KOPT-K1 (cell line): ENCODE measurements around the gene MPP2.

Source experiments
- H3K27ac ChIP-seq: fragments of 200-600 bp; sonication (generic); 2 replicates; pipeline ENCODE4 v1.5.1; 2016; ENCODE audit warnings: antibody characterized with exemption, mild to moderate bottlenecking, low read depth, low read length; ENCODE audit not compliant: poor library complexity, severe bottlenecking
- H3K36me3 ChIP-seq: fragments of 200-600 bp; sonication (generic); 2 replicates; pipeline ENCODE4 v1.5.1; 2017; ENCODE audit warnings: antibody characterized with exemption, mild to moderate bottlenecking, low read length, moderate library complexity; ENCODE audit not compliant: insufficient read depth
- H3K9me3 ChIP-seq: fragments of 200-600 bp; sonication (generic); 2 replicates; pipeline ENCODE4 v1.5.1; 2017; ENCODE audit warnings: antibody characterized with exemption, low read length, mild to moderate bottlenecking; ENCODE audit not compliant: insufficient read depth, poor library complexity, severe bottlenecking

Gene MPP2

DNA sequence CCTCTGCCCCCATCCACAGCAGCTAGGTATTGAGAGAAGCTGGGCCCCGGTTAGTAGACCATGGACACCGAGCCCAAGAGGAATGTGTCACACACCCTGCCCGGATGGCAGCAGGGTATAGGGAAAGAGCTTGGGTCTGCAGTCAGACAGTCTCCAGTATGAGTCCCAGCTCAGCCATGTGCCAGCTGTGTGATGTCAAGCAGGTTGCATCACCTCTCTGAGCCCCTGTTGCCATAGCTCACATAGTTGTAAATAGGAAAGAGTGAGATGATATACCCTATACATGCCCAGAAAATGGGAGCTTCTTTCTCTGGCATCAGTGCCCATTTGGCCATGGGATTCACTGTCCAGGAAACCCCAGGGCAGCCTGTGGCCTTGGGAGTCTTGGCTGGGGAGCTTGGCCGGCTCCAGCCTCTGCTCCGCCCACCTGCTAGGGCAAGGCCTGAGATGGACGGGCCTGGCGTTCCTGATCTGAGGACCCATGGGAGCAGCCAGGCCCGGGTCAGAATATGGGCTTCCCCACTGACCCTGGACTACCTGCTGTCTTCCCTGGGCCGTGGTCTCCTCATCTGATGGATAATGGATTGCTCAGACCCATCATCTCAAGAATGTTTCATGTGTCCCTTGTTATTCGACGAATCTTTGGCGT, 47.1 kb downstream of the MPP2 start:
- Histone ChIP-seq H3K36me3 (no peaks in the 10 kb centered on the region), H3K27ac (no peak overlapping the region), H3K9me3 (no peaks in the 10 kb centered on the region)

- Histone ChIP-seq H3K9me3 (no peaks in the 10 kb centered on the region), H3K27ac (no peak overlapping the region), H3K36me3 (no peaks in the 10 kb centered on the region)
Measured at GRCh38 chr17:43857957-43858600, 49.3 kb downstream of the MPP2 start.

GRCh38 chr17:43857141-43857540, 50.2 kb downstream of the MPP2 start:
- no peaks in the 10 kb centered on the region for H3K9me3 ChIP-seq
- no peaks in the 10 kb centered on the region for H3K36me3 ChIP-seq
- H3K27ac ChIP-seq, result no peak overlapping the region

GRCh38 chr17:43856141-43856540, 51.2 kb downstream of the MPP2 start:
- H3K36me3 ChIP-seq, result no peaks in the 10 kb centered on the region

DNA sequence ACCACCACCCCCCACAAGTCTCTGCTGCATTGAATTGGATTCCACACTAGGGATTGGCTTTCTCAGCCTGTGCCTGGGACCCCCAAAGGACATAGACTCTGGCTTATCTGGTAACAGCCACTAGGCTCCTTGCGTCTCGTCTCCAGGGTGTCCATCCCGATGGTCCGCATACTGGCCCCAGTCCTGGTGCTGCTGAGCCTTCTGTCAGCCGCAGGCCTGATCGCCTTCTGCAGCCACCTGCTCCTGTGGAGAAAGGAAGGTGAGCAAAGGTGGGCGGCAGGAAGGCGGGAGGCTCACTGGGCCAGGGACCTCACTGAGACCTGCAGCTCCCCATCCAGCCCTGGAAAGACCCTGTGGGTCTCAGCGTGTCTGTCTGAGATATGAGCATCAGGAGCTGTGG, 52.3 kb downstream of the MPP2 start:
- no peaks in the 10 kb centered on the region for H3K36me3 ChIP-seq
- H3K27ac ChIP-seq, result no peak overlapping the region
- H3K9me3 ChIP-seq, result no peaks in the 10 kb centered on the region

More at GRCh38 chr17:43856141-43856540, 51.2 kb downstream of the MPP2 start:
- no peaks in the 10 kb centered on the region for H3K9me3 ChIP-seq
- H3K27ac ChIP-seq, result no peak overlapping the region

- H3K9me3 ChIP-seq, result no peaks in the 10 kb centered on the region
- H3K36me3 ChIP-seq, result no peaks in the 10 kb centered on the region
Measured at GRCh38 chr17:43854498-43854897, 52.8 kb downstream of the MPP2 start.

DNA sequence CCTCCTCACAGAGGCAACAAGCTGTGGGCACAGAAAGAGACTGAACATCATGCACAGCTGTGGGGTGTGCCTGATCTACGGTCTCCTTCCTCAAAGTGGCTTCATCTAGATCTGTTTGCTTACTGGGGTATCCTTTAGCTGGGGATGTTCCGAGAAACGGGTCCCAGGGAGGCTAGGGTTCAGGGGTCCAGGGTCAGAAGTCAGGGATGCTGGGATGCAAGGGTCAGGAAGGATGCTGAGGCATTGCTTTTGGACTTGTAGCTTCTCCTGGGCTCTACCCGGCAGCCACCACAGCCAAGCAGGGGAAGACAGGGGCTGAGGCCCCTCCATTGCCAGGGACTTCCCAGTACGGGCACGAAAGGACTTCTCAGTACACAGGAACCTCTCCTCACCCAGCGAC, 53.8 kb downstream of the MPP2 start:
- Histone ChIP-seq H3K27ac (no peak overlapping the region), H3K36me3 (no peaks in the 10 kb centered on the region), H3K9me3 (no peaks in the 10 kb centered on the region)

More at GRCh38 chr17:43854498-43854897, 52.8 kb downstream of the MPP2 start:
- no peak overlapping the region for H3K27ac ChIP-seq

DNA sequence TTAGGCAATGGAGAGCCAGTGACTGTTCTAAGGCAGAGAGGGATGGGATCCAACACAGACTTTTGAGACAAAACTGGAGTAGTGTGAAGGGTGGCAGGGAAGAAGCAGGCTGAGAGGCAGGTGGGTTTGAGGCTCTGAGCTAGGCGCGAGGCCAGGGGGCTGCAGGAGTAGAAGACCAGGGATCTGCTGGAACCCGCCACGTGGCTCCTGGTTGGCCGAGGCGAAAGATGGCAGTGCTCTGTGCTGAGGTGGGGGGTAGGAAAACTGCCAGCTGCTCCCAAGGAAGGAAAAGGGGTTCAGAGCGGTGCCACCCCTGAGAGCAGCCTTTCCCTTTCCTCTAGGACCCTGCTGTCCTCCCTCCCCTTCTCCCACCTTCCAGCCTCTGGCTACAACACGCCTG, 54.8 kb downstream of the MPP2 start:
- Histone ChIP-seq H3K9me3 (no peaks in the 10 kb centered on the region), H3K27ac (no peak overlapping the region)

DNA sequence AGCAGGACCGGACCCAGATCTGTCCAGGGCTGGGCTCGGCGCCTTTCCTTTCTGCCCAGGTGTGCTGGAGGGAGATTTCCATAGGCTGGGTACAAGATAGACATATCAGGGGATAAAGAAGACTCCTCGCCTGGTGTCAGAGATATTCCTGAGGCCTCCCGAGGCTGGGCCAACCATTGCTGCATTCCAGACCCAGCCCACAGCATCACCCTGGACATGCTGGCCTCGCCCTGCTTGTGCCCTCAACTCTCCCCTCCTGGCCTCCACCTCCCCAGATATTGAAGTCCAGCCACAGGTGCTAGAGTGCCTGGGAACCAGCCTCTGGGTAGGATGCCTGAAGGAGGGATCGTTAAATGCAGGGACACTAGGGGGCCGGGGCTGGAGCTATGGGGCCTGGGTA, 58.2 kb downstream of the MPP2 start:
- no peaks in the 10 kb centered on the region for H3K36me3 ChIP-seq
- no peak overlapping the region for H3K27ac ChIP-seq
- H3K9me3 ChIP-seq, result no peaks in the 10 kb centered on the region

More for the DNA sequence above, 54.8 kb downstream of the MPP2 start:
- no peaks in the 10 kb centered on the region for H3K36me3 ChIP-seq

DNA sequence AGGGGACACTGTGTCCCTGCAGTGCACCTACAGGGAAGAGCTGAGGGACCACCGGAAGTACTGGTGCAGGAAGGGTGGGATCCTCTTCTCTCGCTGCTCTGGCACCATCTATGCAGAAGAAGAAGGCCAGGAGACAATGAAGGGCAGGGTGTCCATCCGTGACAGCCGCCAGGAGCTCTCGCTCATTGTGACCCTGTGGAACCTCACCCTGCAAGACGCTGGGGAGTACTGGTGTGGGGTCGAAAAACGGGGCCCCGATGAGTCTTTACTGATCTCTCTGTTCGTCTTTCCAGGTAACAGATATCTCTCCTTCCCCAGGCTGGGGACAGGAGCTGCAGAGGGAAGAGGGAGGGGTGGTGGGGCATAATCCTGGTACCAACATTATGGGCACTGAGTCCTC, 58.7 kb downstream of the MPP2 start:
- H3K36me3 ChIP-seq, result no peaks in the 10 kb centered on the region
- H3K27ac ChIP-seq, result no peak overlapping the region
- no peaks in the 10 kb centered on the region for H3K9me3 ChIP-seq

DNA sequence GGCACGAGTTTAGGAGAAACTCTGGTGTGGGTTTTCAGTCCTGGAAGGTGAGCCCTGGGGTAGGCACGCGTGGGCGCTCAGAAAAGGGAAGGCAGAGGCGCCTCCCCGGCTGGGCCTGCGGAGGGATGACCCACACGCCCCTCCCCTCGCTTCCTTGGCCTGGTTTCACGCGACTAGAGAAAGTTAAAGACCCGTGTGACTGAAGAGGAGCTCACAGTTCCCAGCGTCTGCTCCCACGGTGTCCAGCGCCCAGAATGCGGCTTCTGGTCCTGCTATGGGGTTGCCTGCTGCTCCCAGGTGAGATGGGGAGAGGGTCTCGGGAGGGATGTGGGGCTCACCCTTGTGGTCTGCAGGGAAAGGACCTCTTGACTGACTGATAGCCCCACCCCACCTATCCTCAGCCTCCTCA, 60.4 kb downstream of the MPP2 start, which contains the start of gene CD300LG:
TSS of gene CD300LG (plus strand) at position 214 of the 409 bp plus-strand sequence. CDS start at position 255, 41 bp downstream.
- Histone ChIP-seq H3K9me3 (no peaks in the 10 kb centered on the region), H3K36me3 (no peaks in the 10 kb centered on the region), H3K27ac (no peak within 1 kb of the TSS)

DNA sequence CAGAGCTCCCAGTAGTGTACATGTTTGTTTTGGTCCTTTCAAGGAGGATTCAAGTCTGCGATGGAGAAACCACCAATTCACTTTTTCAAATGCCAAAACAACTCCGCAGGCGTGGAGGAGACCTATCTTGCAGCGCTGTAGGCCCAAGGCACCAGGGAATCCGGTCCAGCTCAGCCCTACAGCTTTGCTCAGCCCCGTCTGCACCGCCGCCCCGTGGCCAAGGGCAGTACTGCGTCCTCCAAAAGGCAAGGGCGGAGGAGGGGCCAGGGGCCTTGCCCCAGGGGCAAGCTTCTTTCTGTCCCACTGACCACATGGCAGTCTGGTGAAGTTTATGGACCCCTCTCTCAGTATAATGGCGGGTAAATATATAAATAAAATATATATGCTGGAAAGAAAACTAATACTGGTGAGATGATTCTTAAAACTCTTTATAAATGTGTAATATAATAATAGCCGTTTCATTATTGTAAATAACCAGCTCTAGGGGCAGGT, 61.1 kb downstream of the MPP2 start:
- no peak overlapping the region for H3K27ac ChIP-seq
- H3K36me3 ChIP-seq, result no peaks in the 10 kb centered on the region
- no peaks in the 10 kb centered on the region for H3K9me3 ChIP-seq

GRCh38 chr17:43845766-43846165, 61.6 kb downstream of the MPP2 start:
- Histone ChIP-seq H3K27ac (no peak overlapping the region), H3K9me3 (no peaks in the 10 kb centered on the region), H3K36me3 (no peaks in the 10 kb centered on the region)

GRCh38 chr17:43844241-43844640, 63.1 kb downstream of the MPP2 start:
- H3K36me3 ChIP-seq, result no peaks in the 10 kb centered on the region
- H3K27ac ChIP-seq, result no peak overlapping the region
- H3K9me3 ChIP-seq, result no peaks in the 10 kb centered on the region

DNA sequence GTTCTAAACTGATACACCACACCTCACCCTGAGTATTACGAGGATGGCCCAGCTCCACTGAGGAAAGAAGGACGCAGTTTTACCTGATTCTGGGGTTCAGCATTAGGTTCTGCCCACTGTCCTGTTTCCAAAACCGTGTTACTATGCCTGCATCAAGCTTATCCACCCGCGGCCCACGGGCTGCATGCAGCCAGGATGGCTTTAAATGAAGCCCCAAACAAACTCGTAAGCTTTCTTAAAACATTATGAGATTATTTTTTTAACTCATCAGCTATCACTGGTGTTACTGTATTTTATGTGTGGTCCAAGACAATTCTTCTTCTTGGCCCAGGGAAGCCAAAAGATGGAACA, 64.4 kb downstream of the MPP2 start:
- Histone ChIP-seq H3K36me3 (no peaks in the 10 kb centered on the region), H3K27ac (no peak overlapping the region), H3K9me3 (no peaks in the 10 kb centered on the region)
